ENCODE results near the gene PRX.

Gene PRX

GRCh38 chr19:40450664-40451063 is 37.5 kb upstream of the PRX start:
- no peak overlapping the region for H3K9ac ChIP-seq (ENCODE audit: low read depth in 1 of 2, low read length in 2 of 2)
- H3K4me3 ChIP-seq (ENCODE audit: low read depth in 1 of 2, low read length in 2 of 2) = no peak overlapping the region
- H3K9me3 ChIP-seq (ENCODE audit: control insufficient read depth in 1 of 2, low read length in 2 of 2) = no peaks in the 10 kb centered on the region
- no peaks in the 10 kb centered on the region for H3K4me1 ChIP-seq (ENCODE audit: control insufficient read depth in 1 of 2, insufficient read depth in 2 of 2, low read length in 2 of 2)
- H3K36me3 ChIP-seq (ENCODE audit: control insufficient read depth in 1 of 2, insufficient read depth in 2 of 2, low read length in 2 of 2) = peaks cover 6 to 18% of the 10 kb centered on the region in 2 donors
- H3K27ac ChIP-seq (ENCODE audit: low read depth, low read length) = no peak overlapping the region
- H3K27me3 ChIP-seq (ENCODE audit: control insufficient read depth in 1 of 2, insufficient read depth in 2 of 2, low read length in 2 of 2) = no peaks in the 10 kb centered on the region

- Histone ChIP-seq H3K4me1 (ENCODE audit: control insufficient read depth in 1 of 2, insufficient read depth in 2 of 2, low read length in 2 of 2) (peaks cover 0 to 2% of the 10 kb centered on the region in 2 donors), H3K9ac (ENCODE audit: low read depth in 1 of 2, low read length in 2 of 2) (no peak overlapping the region), H3K4me3 (ENCODE audit: low read depth in 1 of 2, low read length in 2 of 2) (no peak overlapping the region), H3K9me3 (ENCODE audit: control insufficient read depth in 1 of 2, low read length in 2 of 2) (no peaks in the 10 kb centered on the region), H3K27me3 (ENCODE audit: control insufficient read depth in 1 of 2, insufficient read depth in 2 of 2, low read length in 2 of 2) (no peaks in the 10 kb centered on the region), H3K27ac (ENCODE audit: low read depth, low read length) (no peak overlapping the region), H3K36me3 (ENCODE audit: control insufficient read depth in 1 of 2, insufficient read depth in 2 of 2, low read length in 2 of 2) (peaks cover 6 to 13% of the 10 kb centered on the region in 2 donors)
Measured at GRCh38 chr19:40449506-40449905, 36.3 kb upstream of the PRX start.

- H3K27ac ChIP-seq (ENCODE audit: low read depth, low read length) = no peak overlapping the region
- H3K9me3 ChIP-seq (ENCODE audit: control insufficient read depth in 1 of 2, low read length in 2 of 2) = no peaks in the 10 kb centered on the region
- no peak overlapping the region for H3K4me3 ChIP-seq (ENCODE audit: low read depth in 1 of 2, low read length in 2 of 2)
- no peaks in the 10 kb centered on the region for H3K27me3 ChIP-seq (ENCODE audit: control insufficient read depth in 1 of 2, insufficient read depth in 2 of 2, low read length in 2 of 2)
- peaks cover 10% of the 10 kb centered on the region in 2 donors for H3K4me1 ChIP-seq (ENCODE audit: control insufficient read depth in 1 of 2, insufficient read depth in 2 of 2, low read length in 2 of 2)
- no peak overlapping the region for H3K9ac ChIP-seq (ENCODE audit: low read depth in 1 of 2, low read length in 2 of 2)
- peaks cover 14 to 19% of the 10 kb centered on the region in 2 donors for H3K36me3 ChIP-seq (ENCODE audit: control insufficient read depth in 1 of 2, insufficient read depth in 2 of 2, low read length in 2 of 2)
Measured at GRCh38 chr19:40446263-40446784, 33.1 kb upstream of the PRX start.

GRCh38 chr19:40445780-40446262 is 32.6 kb upstream of the PRX start:
- Histone ChIP-seq H3K27ac (ENCODE audit: low read depth, low read length) (no peak overlapping the region), H3K9ac (ENCODE audit: low read depth in 1 of 2, low read length in 2 of 2) (no peak overlapping the region)

DNA sequence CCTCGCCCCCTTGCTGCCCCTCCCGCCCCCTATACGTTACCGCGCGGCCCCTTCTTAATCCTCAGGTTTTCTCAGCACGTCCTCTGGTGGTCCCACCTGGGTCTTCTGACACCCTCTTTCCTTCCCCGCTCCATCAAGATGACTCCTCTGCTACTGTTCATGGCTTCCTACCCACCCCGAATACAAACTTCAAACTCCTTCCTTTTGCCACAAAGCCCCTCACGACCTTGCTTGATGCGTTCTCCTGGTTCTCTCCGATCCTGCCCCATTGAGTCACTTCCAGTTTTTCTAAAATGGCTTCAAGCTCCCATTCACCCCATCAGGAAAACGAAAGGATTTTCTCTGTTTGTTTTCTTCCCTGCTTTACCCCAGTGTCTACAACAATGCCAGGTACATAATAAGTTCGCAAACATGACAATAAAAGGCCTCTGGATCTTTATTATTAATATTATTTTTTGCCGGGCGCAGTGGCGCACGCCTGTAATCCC is 31.7 kb upstream of the PRX start:
- Histone ChIP-seq H3K27me3 (ENCODE audit: control insufficient read depth in 1 of 2, insufficient read depth in 2 of 2, low read length in 2 of 2) (no peaks in the 10 kb centered on the region), H3K4me3 (ENCODE audit: low read depth in 1 of 2, low read length in 2 of 2) (peak overlapping the region; percentile 84 to 96), H3K9ac (ENCODE audit: low read depth in 1 of 2, low read length in 2 of 2) (peak overlapping the region; percentile 84 to 99), H3K36me3 (ENCODE audit: control insufficient read depth in 1 of 2, insufficient read depth in 2 of 2, low read length in 2 of 2) (peaks cover 20 to 27% of the 10 kb centered on the region in 2 donors), H3K4me1 (ENCODE audit: control insufficient read depth in 1 of 2, insufficient read depth in 2 of 2, low read length in 2 of 2) (peaks cover 10% of the 10 kb centered on the region in 2 donors), H3K27ac (ENCODE audit: low read depth, low read length) (peak overlapping the region; percentile 92), H3K9me3 (ENCODE audit: control insufficient read depth in 1 of 2, low read length in 2 of 2) (no peaks in the 10 kb centered on the region)

More at GRCh38 chr19:40445780-40446262, 32.6 kb upstream of the PRX start:
- Histone ChIP-seq H3K27me3 (ENCODE audit: control insufficient read depth in 1 of 2, insufficient read depth in 2 of 2, low read length in 2 of 2) (no peaks in the 10 kb centered on the region), H3K36me3 (ENCODE audit: control insufficient read depth in 1 of 2, insufficient read depth in 2 of 2, low read length in 2 of 2) (peaks cover 19% of the 10 kb centered on the region in 2 donors), H3K4me3 (ENCODE audit: low read depth in 1 of 2, low read length in 2 of 2) (no peak overlapping the region), H3K4me1 (ENCODE audit: control insufficient read depth in 1 of 2, insufficient read depth in 2 of 2, low read length in 2 of 2) (peaks cover 10% of the 10 kb centered on the region in 2 donors), H3K9me3 (ENCODE audit: control insufficient read depth in 1 of 2, low read length in 2 of 2) (no peaks in the 10 kb centered on the region)

GRCh38 chr19:40444000-40444824 is 31.0 kb upstream of the PRX start, which contains the start of gene SERTAD3:
SERTAD3 (minus strand) TSS chr19:40444335; CDS start chr19:40442080, 2,255 bp downstream.
- peaks cover 20 to 27% of the 10 kb centered on the region in 2 donors for H3K36me3 ChIP-seq (ENCODE audit: control insufficient read depth in 1 of 2, insufficient read depth in 2 of 2, low read length in 2 of 2)

GRCh38 chr19:40443131-40443999 is 30.2 kb upstream of the PRX start:
- Histone ChIP-seq H3K27ac (ENCODE audit: low read depth, low read length) (peak overlapping the region; percentile 92), H3K4me1 (ENCODE audit: control insufficient read depth in 1 of 2, insufficient read depth in 2 of 2, low read length in 2 of 2) (peaks cover 10% of the 10 kb centered on the region in 2 donors), H3K36me3 (ENCODE audit: control insufficient read depth in 1 of 2, insufficient read depth in 2 of 2, low read length in 2 of 2) (peaks cover 20 to 27% of the 10 kb centered on the region in 2 donors), H3K9me3 (ENCODE audit: control insufficient read depth in 1 of 2, low read length in 2 of 2) (no peaks in the 10 kb centered on the region), H3K9ac (ENCODE audit: low read depth in 1 of 2, low read length in 2 of 2) (peak overlapping the region; percentile 82 to 99), H3K27me3 (ENCODE audit: control insufficient read depth in 1 of 2, insufficient read depth in 2 of 2, low read length in 2 of 2) (no peaks in the 10 kb centered on the region), H3K4me3 (ENCODE audit: low read depth in 1 of 2, low read length in 2 of 2) (peak overlapping the region; percentile 86 to 96)

More at GRCh38 chr19:40444000-40444824, 31.0 kb upstream of the PRX start, which contains the start of gene SERTAD3:
- Histone ChIP-seq H3K9ac (ENCODE audit: low read depth in 1 of 2, low read length in 2 of 2) (peak within 1 kb of the TSS; percentile 84 to 99), H3K27me3 (ENCODE audit: control insufficient read depth in 1 of 2, insufficient read depth in 2 of 2, low read length in 2 of 2) (no peaks in the 10 kb centered on the region), H3K27ac (ENCODE audit: low read depth, low read length) (peak within 1 kb of the TSS; percentile 92), H3K9me3 (ENCODE audit: control insufficient read depth in 1 of 2, low read length in 2 of 2) (no peaks in the 10 kb centered on the region), H3K4me1 (ENCODE audit: control insufficient read depth in 1 of 2, insufficient read depth in 2 of 2, low read length in 2 of 2) (peaks cover 10% of the 10 kb centered on the region in 2 donors), H3K4me3 (ENCODE audit: low read depth in 1 of 2, low read length in 2 of 2) (peak within 1 kb of the TSS; percentile 86 to 96)

GRCh38 chr19:40442328-40443130 is 29.4 kb upstream of the PRX start:
- Histone ChIP-seq H3K36me3 (ENCODE audit: control insufficient read depth in 1 of 2, insufficient read depth in 2 of 2, low read length in 2 of 2) (peaks cover 14 to 20% of the 10 kb centered on the region in 2 donors), H3K9ac (ENCODE audit: low read depth in 1 of 2, low read length in 2 of 2) (peak overlapping the region; percentile 63 to 65)

DNA sequence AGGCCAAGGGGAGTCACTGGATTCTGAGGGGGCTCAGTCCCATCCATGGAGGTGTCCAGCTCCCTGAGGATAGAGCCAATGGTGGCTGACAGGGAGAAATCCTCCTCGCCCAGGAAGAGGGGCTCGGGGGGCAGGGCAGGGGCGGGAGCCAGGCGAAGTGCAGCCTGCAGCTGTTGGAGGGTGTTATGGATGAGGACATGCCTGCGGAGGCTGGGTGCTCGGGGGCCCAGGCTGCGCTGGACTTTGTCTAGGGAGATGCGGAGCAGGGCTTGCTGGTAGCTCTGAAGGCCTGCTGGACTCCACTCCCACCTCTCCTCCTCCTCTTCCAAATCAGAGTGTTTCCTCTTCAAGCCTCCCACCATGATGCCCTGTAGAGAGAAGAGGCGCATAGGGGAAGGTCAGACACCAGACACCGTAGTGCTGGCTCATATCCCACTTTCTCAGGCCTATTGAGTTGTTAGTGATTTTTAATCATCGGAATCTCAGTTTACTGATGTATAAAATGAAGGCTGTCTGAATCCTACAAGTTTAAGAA is 28.6 kb upstream of the PRX start:
- no peak overlapping the region for H3K27ac ChIP-seq (ENCODE audit: low read depth, low read length)

More at GRCh38 chr19:40442328-40443130, 29.4 kb upstream of the PRX start:
- Histone ChIP-seq H3K27ac (ENCODE audit: low read depth, low read length) (peak overlapping the region; percentile 53), H3K4me1 (ENCODE audit: control insufficient read depth in 1 of 2, insufficient read depth in 2 of 2, low read length in 2 of 2) (peaks cover 10% of the 10 kb centered on the region in 2 donors), H3K9me3 (ENCODE audit: control insufficient read depth in 1 of 2, low read length in 2 of 2) (no peaks in the 10 kb centered on the region), H3K4me3 (ENCODE audit: low read depth in 1 of 2, low read length in 2 of 2) (peak overlapping the region; percentile 72 to 73), H3K27me3 (ENCODE audit: control insufficient read depth in 1 of 2, insufficient read depth in 2 of 2, low read length in 2 of 2) (no peaks in the 10 kb centered on the region)

More for the DNA sequence above, 28.6 kb upstream of the PRX start:
- no peaks in the 10 kb centered on the region for H3K9me3 ChIP-seq (ENCODE audit: control insufficient read depth in 1 of 2, low read length in 2 of 2)
- peaks cover 10% of the 10 kb centered on the region in 2 donors for H3K4me1 ChIP-seq (ENCODE audit: control insufficient read depth in 1 of 2, insufficient read depth in 2 of 2, low read length in 2 of 2)
- H3K27me3 ChIP-seq (ENCODE audit: control insufficient read depth in 1 of 2, insufficient read depth in 2 of 2, low read length in 2 of 2) = no peaks in the 10 kb centered on the region
- peak overlapping the region in 1 of 2 donors; percentile 72 for H3K4me3 ChIP-seq (ENCODE audit: low read depth in 1 of 2, low read length in 2 of 2)
- H3K9ac ChIP-seq (ENCODE audit: low read depth in 1 of 2, low read length in 2 of 2) = peak overlapping the region in 1 of 2 donors; percentile 65
- peaks cover 14 to 20% of the 10 kb centered on the region in 2 donors for H3K36me3 ChIP-seq (ENCODE audit: control insufficient read depth in 1 of 2, insufficient read depth in 2 of 2, low read length in 2 of 2)
